Lower leg skin (tissue), 3 donors: ENCODE data around the gene RIMS1.

Source experiments
- POLR2A ChIP-seq, 2 donors: fragments of 450-650 bp; IDR thresholded peaks; one replicate each; pipeline ENCODE4 v1.6.1; 2016 to 2017; ENCODE audit warnings: antibody characterized with exemption in 2 of 2, mild to moderate bottlenecking in 1 of 2, moderate library complexity in 1 of 2
- TF ChIP-seq, protein P1 (sequence below), 3 donors: fragments of 450-650 bp; IDR thresholded peaks; one replicate each; pipeline ENCODE4 v1.5.1; 2016; ENCODE audit warnings: antibody characterized with exemption in 3 of 3, mild to moderate bottlenecking in 3 of 3, moderate library complexity in 2 of 3

DNA sequence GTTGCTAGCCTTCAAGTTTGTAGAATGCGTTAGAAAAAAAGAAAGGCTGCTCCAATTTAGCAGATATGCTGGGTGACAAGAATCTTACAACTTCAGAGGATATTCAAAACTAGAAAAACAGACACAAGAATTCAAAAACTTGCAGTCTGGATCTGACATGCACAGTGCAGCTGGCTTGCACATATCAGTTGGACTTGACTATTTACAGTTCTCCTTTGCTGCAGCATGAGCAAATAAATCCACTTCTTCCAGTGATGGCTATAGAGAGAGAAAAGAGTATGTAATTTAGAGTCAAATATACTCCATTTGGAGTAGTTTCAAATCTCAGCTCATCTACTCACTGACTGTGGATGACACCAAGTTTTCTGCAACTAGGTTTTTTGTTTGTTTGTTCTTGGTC is 247.0 kb downstream of the RIMS1 start:
- TF ChIP-seq, protein P1, sequence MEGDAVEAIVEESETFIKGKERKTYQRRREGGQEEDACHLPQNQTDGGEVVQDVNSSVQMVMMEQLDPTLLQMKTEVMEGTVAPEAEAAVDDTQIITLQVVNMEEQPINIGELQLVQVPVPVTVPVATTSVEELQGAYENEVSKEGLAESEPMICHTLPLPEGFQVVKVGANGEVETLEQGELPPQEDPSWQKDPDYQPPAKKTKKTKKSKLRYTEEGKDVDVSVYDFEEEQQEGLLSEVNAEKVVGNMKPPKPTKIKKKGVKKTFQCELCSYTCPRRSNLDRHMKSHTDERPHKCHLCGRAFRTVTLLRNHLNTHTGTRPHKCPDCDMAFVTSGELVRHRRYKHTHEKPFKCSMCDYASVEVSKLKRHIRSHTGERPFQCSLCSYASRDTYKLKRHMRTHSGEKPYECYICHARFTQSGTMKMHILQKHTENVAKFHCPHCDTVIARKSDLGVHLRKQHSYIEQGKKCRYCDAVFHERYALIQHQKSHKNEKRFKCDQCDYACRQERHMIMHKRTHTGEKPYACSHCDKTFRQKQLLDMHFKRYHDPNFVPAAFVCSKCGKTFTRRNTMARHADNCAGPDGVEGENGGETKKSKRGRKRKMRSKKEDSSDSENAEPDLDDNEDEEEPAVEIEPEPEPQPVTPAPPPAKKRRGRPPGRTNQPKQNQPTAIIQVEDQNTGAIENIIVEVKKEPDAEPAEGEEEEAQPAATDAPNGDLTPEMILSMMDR (IDR thresholded peaks at IDR 0.05), result no peak
- TF ChIP-seq POLR2A (IDR thresholded peaks at IDR 0.05), result no peak
